SU-DHL-6 (cell line): Measurements from ENCODE around the gene EPB41.

ENCODE experiments used
- H2AFZ ChIP-seq: fragments of 200-600 bp; sonication (generic); 2 replicates; pipeline ENCODE4 v1.6.1; 2014; ENCODE audit warnings: low read depth, mild to moderate bottlenecking, moderate library complexity, mixed read lengths, antibody characterized with exemption, low read length; ENCODE audit not compliant: severe bottlenecking
- H3F3A ChIP-seq: fragments of 200-600 bp; shearing (Covaris generic); 2 replicates; pipeline ENCODE4 v1.6.0; 2016; ENCODE audit warnings: antibody characterized with exemption, mild to moderate bottlenecking; ENCODE audit not compliant: insufficient read depth
- H3K27ac ChIP-seq: fragments of 200-600 bp; sonication (generic); 2 replicates; pipeline ENCODE4 v1.5.1; 2016; ENCODE audit warnings: low read depth, mild to moderate bottlenecking, low read length, moderate library complexity, mixed read lengths
- H3K27me3 ChIP-seq: fragments of 200-600 bp; sonication (generic), shearing (Covaris generic); 2 replicates; pipeline ENCODE4 v1.6.0; 2014; ENCODE audit warnings: mild to moderate bottlenecking, low read length
- H3K36me3 ChIP-seq: fragments of 200-600 bp; sonication (generic); 2 replicates; pipeline ENCODE4 v1.6.1; 2014; ENCODE audit warnings: mild to moderate bottlenecking, low read length, mixed read lengths
- H3K4me2 ChIP-seq: fragments of 300-600, 200-600 bp; shearing (Covaris generic), sonication (generic); 2 replicates; pipeline ENCODE4 v1.6.0; 2014; ENCODE audit warnings: low read length, low read depth, mild to moderate bottlenecking; ENCODE audit not compliant: poor library complexity, severe bottlenecking
- H3K4me3 ChIP-seq: fragments of 200-600 bp; sonication (generic); 2 replicates; pipeline ENCODE4 v1.5.1; 2014; ENCODE audit warnings: antibody characterized with exemption, low read length, mild to moderate bottlenecking, mixed read lengths; ENCODE audit not compliant: insufficient read depth, poor library complexity, severe bottlenecking
- H3K79me2 ChIP-seq: fragments of 200-600 bp; sonication (generic); 2 replicates; pipeline ENCODE4 v1.6.1; 2014; ENCODE audit warnings: mild to moderate bottlenecking, low read length, moderate library complexity; ENCODE audit not compliant: insufficient read depth
- H3K9ac ChIP-seq: fragments of 200-600 bp; sonication (generic); 2 replicates; pipeline ENCODE4 v1.7.0; 2014; ENCODE audit warnings: mild to moderate bottlenecking, low read length
- H3K9me2 ChIP-seq: fragments of 200-600 bp; sonication (generic); replicated peaks from 2 replicates; pipeline ENCODE4 v1.6.1; 2014; ENCODE audit warnings: low read length; ENCODE audit not compliant: insufficient read depth
- H3K9me3 ChIP-seq: fragments of 200-600 bp; sonication (generic); 2 replicates; pipeline ENCODE4 v1.6.1; 2014; ENCODE audit warnings: low read length, mixed read lengths; ENCODE audit not compliant: insufficient read depth
- H4K20me1 ChIP-seq: fragments of 200-600 bp; sonication (generic); 2 replicates; pipeline ENCODE4 v1.6.1; 2014; ENCODE audit warnings: low read depth, mild to moderate bottlenecking, antibody characterized with exemption, low read length, moderate library complexity, mixed read lengths
- CTCF ChIP-seq: fragments of 200-600 bp; sonication (generic); IDR thresholded peaks from one replicate; pipeline ENCODE4 v1.5.1; 2017; ENCODE audit warnings: antibody characterized with exemption, mild to moderate bottlenecking, low read length, moderate library complexity; ENCODE audit not compliant: insufficient read depth, poor library complexity, severe bottlenecking
- EZH2phosphoT487 ChIP-seq: fragments of 200-600 bp; sonication (generic), shearing (Covaris generic); conservative IDR thresholded peaks from 2 replicates; pipeline ENCODE4 v1.6.1; 2018; ENCODE audit warnings: mild to moderate bottlenecking, antibody characterized with exemption, low read length, moderate library complexity, mixed read lengths

EPB41 gene

GRCh38 chr1:29117381-29117780 is 203.0 kb downstream of the EPB41 start:
- Histone ChIP-seq H4K20me1 (no peaks in the 10 kb centered on the region), H3K27me3 (no peaks in the 10 kb centered on the region), H3K27ac (no peak overlapping the region), H3K4me3 (no peak overlapping the region), H2AFZ (no peak overlapping the region), H3F3A (no peaks in the 10 kb centered on the region; the same call in 1 of the 2 replicates), H3K9me2 (no peaks in the 10 kb centered on the region), H3K79me2 (no peaks in the 10 kb centered on the region), H3K9me3 (no peaks in the 10 kb centered on the region), H3K36me3 (no peaks in the 10 kb centered on the region), H3K4me2 (no peak overlapping the region), H3K9ac (no peak overlapping the region)
- TF ChIP-seq CTCF (no peak), EZH2phosphoT487 (no peak)

- no peak overlapping the region for H3K4me2 ChIP-seq
- no peaks in the 10 kb centered on the region for H3K79me2 ChIP-seq
- H3K9ac ChIP-seq = no peak overlapping the region
- no peak overlapping the region for H3K27ac ChIP-seq
- H2AFZ ChIP-seq = no peak overlapping the region
- H3K9me3 ChIP-seq = no peaks in the 10 kb centered on the region
- H3F3A ChIP-seq = no peaks in the 10 kb centered on the region; the same call in 1 of the 2 replicates
- H3K4me3 ChIP-seq = no peak overlapping the region
- no peaks in the 10 kb centered on the region for H3K9me2 ChIP-seq
- H3K36me3 ChIP-seq = no peaks in the 10 kb centered on the region
- H3K27me3 ChIP-seq = no peaks in the 10 kb centered on the region
- no peaks in the 10 kb centered on the region for H4K20me1 ChIP-seq
- TF ChIP-seq CTCF (no peak), EZH2phosphoT487 (no peak)
These were observed 205.0 kb downstream of the EPB41 start for GRCh38 chr1:29119121-29119929.

- no peaks in the 10 kb centered on the region for H3K79me2 ChIP-seq
- H4K20me1 ChIP-seq = no peaks in the 10 kb centered on the region
- H3K9ac ChIP-seq = no peak overlapping the region
- H3K4me3 ChIP-seq = no peak overlapping the region
- H3K9me3 ChIP-seq = no peaks in the 10 kb centered on the region
- TF ChIP-seq CTCF = no peak
- TF ChIP-seq EZH2phosphoT487 = no peak
- H3F3A ChIP-seq = no peaks in the 10 kb centered on the region; the same call in 1 of the 2 replicates
- H3K27ac ChIP-seq = no peak overlapping the region
- no peaks in the 10 kb centered on the region for H3K36me3 ChIP-seq
- H3K27me3 ChIP-seq = no peaks in the 10 kb centered on the region
- no peak overlapping the region for H2AFZ ChIP-seq
- no peaks in the 10 kb centered on the region for H3K9me2 ChIP-seq
- H3K4me2 ChIP-seq = no peak overlapping the region
These were observed 206.0 kb downstream of the EPB41 start for GRCh38 chr1:29120367-29120766.
